OCI-LY7 (cell line): ENCODE measurements around the gene HS1BP3. TPM values are rescaled to one million over a fixed set of nuclear protein-coding genes. Genes with fewer than 3 reads are reported as not detected.

Experiments
- BruUV-seq: library from RNA; stranded (reverse); fragments of 400-500 nt; replicated peaks from 2 replicates; lab custom pipeline; 2021; lab: Mats Ljungman, UMichigan
- CTCF ChIA-PET: fragments of 300-600 bp; sonication (Branson Sonifier 250); formaldehyde crosslinking; loops from one replicate; lab custom pipeline; 2022; ENCODE audit warnings: antibody characterized with exemption; ENCODE audit not compliant: unreplicated experiment; lab: Charles Lee
- POLR2A ChIA-PET: fragments of 300-600 bp; sonication (Branson Sonifier 250); formaldehyde crosslinking; loops from one replicate; lab custom pipeline; 2022; ENCODE audit warnings: antibody characterized with exemption; lab: Charles Lee
- DNase-seq: peaks from one replicate; pipeline ENCODE4 v3.0.0-alpha.2; 2015; ENCODE audit warnings: low spot score
- H2AFZ ChIP-seq: fragments of 200-600 bp; sonication (generic), shearing (Covaris generic); 2 replicates; pipeline ENCODE4 v1.6.1; 2014; ENCODE audit warnings: mild to moderate bottlenecking, antibody characterized with exemption, low read length, moderate library complexity
- H3K27ac ChIP-seq: fragments of 200-600 bp; sonication (generic); 2 replicates; pipeline ENCODE4 v1.5.1; 2014; ENCODE audit warnings: mixed run types, low read depth, mild to moderate bottlenecking, moderate library complexity, low read length, inconsistent platforms; ENCODE audit not compliant: poor library complexity, severe bottlenecking
- H3K36me3 ChIP-seq: fragments of 200-600 bp; sonication (generic); 2 replicates; pipeline ENCODE4 v1.6.1; 2014; ENCODE audit warnings: mild to moderate bottlenecking, antibody characterized with exemption, low read length, moderate library complexity, mixed read lengths; ENCODE audit not compliant: insufficient read depth
- H3K4me1 ChIP-seq: fragments of 200-600 bp; sonication (generic); 2 replicates; pipeline ENCODE4 v1.5.1; 2014; ENCODE audit warnings: mild to moderate bottlenecking, low read length; ENCODE audit not compliant: insufficient read depth, poor library complexity, severe bottlenecking
- H3K4me2 ChIP-seq: fragments of 200-600 bp; sonication (generic); 2 replicates; pipeline ENCODE4 v1.6.1; 2014; ENCODE audit warnings: mild to moderate bottlenecking, low read length
- H3K4me3 ChIP-seq: fragments of 200-600 bp; sonication (generic); 2 replicates; pipeline ENCODE4 v1.5.1; 2014; ENCODE audit warnings: mild to moderate bottlenecking, low read depth, low read length; ENCODE audit not compliant: poor library complexity, severe bottlenecking
- H3K79me2 ChIP-seq: fragments of 200-600 bp; sonication (generic); 2 replicates; pipeline ENCODE4 v1.6.1; 2016; ENCODE audit warnings: low read depth, mild to moderate bottlenecking, low read length, moderate library complexity, mixed read lengths; ENCODE audit not compliant: insufficient read depth
- H3K9me2 ChIP-seq: fragments of 200-600 bp; sonication (generic); 2 replicates; pipeline ENCODE4 v1.6.1; 2016; ENCODE audit warnings: mild to moderate bottlenecking, low read length, mixed read lengths; ENCODE audit not compliant: insufficient read depth
- H3K9me3 ChIP-seq: fragments of 200-600 bp; sonication (generic); 2 replicates; pipeline ENCODE4 v1.6.1; 2014; ENCODE audit warnings: mild to moderate bottlenecking, mixed run types, low read length, mixed read lengths
- H4K20me1 ChIP-seq: fragments of 200-600 bp; sonication (generic); 2 replicates; pipeline ENCODE4 v1.6.1; 2014; ENCODE audit warnings: mild to moderate bottlenecking, antibody characterized with exemption, low read length, moderate library complexity, mixed read lengths; ENCODE audit not compliant: insufficient read depth
- EZH2phosphoT487 ChIP-seq: fragments of 200-600 bp; sonication (generic); IDR thresholded peaks from 2 replicates; pipeline ENCODE4 v1.6.1; 2018; ENCODE audit warnings: low read depth, borderline replicate concordance, mild to moderate bottlenecking, mixed run types, antibody characterized with exemption, low read length, moderate library complexity, mixed read lengths
- intact Hi-C: fragments of 100-400 bp; cut with micrococcal nuclease; formaldehyde crosslinking; loops from one replicate; pipeline ENCODE4 v1.10.0; 2022; ENCODE audit not compliant: unreplicated experiment
- total RNA-seq, 2 experiments: library from RNA; depleted of rRNA in 1 of 2; stranded (reverse); fragments of >200 nt in 1 of 2; shearing (Covaris generic) in 1 of 2; gene quantifications; 2 replicates each; pipeline ENCODE4 v1.2.3, GENCODE V29; 2014 to 2022
- TF ChIP-seq, protein P1 (sequence below): fragments of 200-600 bp; sonication (generic); conservative IDR thresholded peaks from 2 replicates; pipeline ENCODE4 v1.5.1; 2014; ENCODE audit warnings: mild to moderate bottlenecking, antibody characterized with exemption, low read length, moderate library complexity, mixed read lengths

Gene HS1BP3
- total RNA-seq, 2 experiments from 2014 or later: 10.6 to 15.2 TPM

DNA sequence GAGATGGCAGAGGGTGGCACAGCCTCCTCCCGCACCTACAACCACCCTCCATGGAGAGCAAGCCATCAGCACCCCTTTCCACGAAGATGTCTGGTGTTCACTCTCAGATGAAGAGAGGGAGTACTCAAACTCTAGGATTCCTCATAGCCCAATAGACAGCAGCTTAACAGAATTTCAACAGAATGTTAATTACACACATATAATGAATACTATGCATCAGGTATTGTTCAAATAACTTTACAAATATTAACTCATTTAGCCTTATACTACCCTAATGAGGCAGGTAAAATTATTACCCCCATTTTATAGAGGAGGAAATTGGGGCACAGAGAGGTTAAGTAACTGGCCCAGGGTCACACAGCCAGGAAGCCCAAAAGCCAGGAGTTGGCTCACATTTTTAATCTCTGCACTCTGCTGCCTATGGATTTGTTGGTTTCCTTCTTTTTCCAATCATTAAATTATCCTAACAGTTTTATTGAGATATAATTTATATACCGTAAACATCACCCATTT, 39.0 kb downstream of the HS1BP3 start:
- CTCF ChIA-PET: no interaction called here
- no peaks in the 10 kb centered on the region for H3K79me2 ChIP-seq
- no TSS peak for BruUV-seq
- H3K4me3 ChIP-seq: no peak overlapping the region
- POLR2A ChIA-PET: interaction anchor here (1.5 kb wide), 1 partner anchor 16 kb away, joined by 6 read pairs; no protein-coding TSS in a partner anchor
- no peaks in the 10 kb centered on the region for H3K36me3 ChIP-seq
- peaks cover 6% of the 10 kb centered on the region for H3K9me3 ChIP-seq
- no peaks in the 10 kb centered on the region for H4K20me1 ChIP-seq
- H3K9me2 ChIP-seq: no peaks in the 10 kb centered on the region
- H3K4me1 ChIP-seq: peaks cover 6% of the 10 kb centered on the region
- no peak overlapping the region for H2AFZ ChIP-seq
- no peak overlapping the region for H3K27ac ChIP-seq
- no peak overlapping the region for H3K4me2 ChIP-seq
- DNase-seq: no peak
- no peak for TF ChIP-seq EZH2phosphoT487
- TF ChIP-seq, protein P1, sequence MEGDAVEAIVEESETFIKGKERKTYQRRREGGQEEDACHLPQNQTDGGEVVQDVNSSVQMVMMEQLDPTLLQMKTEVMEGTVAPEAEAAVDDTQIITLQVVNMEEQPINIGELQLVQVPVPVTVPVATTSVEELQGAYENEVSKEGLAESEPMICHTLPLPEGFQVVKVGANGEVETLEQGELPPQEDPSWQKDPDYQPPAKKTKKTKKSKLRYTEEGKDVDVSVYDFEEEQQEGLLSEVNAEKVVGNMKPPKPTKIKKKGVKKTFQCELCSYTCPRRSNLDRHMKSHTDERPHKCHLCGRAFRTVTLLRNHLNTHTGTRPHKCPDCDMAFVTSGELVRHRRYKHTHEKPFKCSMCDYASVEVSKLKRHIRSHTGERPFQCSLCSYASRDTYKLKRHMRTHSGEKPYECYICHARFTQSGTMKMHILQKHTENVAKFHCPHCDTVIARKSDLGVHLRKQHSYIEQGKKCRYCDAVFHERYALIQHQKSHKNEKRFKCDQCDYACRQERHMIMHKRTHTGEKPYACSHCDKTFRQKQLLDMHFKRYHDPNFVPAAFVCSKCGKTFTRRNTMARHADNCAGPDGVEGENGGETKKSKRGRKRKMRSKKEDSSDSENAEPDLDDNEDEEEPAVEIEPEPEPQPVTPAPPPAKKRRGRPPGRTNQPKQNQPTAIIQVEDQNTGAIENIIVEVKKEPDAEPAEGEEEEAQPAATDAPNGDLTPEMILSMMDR: no peak
- intact Hi-C loops: no loop called here

DNA sequence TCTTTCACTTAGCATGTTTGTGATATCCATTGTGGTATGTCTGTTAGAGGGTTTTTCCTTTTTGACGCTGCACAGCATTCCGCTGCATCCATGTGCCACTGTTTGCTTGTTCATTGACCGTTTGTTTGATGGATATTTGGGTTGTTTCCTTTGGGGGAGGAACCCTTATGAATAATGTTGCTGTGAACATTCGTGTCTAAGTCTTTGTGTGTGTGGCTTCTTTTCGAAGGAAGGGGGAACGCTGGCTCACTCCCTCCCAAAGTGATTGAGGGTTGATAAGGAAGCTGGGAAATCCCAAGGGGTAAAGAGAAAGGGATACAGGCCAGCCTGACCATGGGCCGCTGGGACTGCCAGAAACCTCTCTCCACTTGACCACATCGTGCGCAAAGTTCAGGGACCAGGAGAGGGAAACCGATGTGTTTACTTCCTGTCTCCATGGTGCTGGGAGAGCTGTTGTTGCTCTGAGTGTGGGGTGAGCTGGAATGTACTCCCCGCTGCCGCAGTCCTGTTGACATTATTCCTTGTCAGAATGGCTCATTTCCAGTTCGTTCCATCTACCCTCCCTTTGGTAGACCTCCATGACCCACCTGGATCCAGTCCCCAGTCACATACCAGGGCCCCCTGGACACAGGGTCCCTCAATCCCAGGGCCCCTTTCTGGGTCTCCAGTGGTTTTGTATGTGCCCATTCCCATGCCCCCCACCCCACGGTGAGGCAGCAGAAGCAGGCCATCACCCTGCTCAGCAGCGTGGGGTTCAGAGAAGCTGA, 39.6 kb downstream of the HS1BP3 start:
- Histone ChIP-seq H3K27ac (no peak overlapping the region), H3K4me3 (no peak overlapping the region), H3K79me2 (no peaks in the 10 kb centered on the region), H3K9me2 (no peaks in the 10 kb centered on the region), H3K9me3 (peaks cover 6% of the 10 kb centered on the region), H3K36me3 (no peaks in the 10 kb centered on the region), H4K20me1 (no peaks in the 10 kb centered on the region), H2AFZ (no peak overlapping the region), H3K4me2 (no peak overlapping the region), H3K4me1 (peaks cover 6% of the 10 kb centered on the region)
- DNase-seq: no peak
- CTCF ChIA-PET: no interaction called here
- BruUV-seq: no TSS peak
- POLR2A ChIA-PET: no interaction called here
- TF ChIP-seq, protein P1: no peak
- no peak for TF ChIP-seq EZH2phosphoT487
- intact Hi-C loops: no loop called here

DNA sequence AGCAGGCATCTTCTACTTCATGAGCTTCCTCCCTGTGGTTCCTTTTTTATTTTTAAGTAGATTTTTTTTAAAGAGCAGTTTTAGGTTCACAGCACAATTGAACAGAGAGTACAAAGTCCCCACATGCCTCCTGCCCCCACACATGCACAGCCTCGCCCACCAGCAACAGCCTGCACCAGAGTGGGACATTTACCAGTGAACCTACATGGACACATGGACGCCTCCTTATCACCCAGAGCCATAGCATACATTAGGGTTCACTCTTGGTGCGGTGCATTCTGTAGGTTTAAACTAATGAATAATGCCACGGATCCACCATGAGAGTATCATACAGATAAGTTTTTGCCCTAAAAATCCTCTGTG, 40.9 kb downstream of the HS1BP3 start:
- Histone ChIP-seq H4K20me1 (no peaks in the 10 kb centered on the region), H3K4me1 (peaks cover 6% of the 10 kb centered on the region), H3K36me3 (no peaks in the 10 kb centered on the region), H3K4me2 (no peak overlapping the region), H3K9me2 (no peaks in the 10 kb centered on the region), H3K79me2 (no peaks in the 10 kb centered on the region), H3K27ac (no peak overlapping the region), H3K4me3 (no peak overlapping the region), H3K9me3 (peaks cover 6% of the 10 kb centered on the region), H2AFZ (no peak overlapping the region)
- BruUV-seq: no TSS peak
- DNase-seq: no peak
- no peak for TF ChIP-seq EZH2phosphoT487
- intact Hi-C loops: no loop called here
- ChIA-PET POLR2A (no interaction called here), CTCF (no interaction called here)
